Esophagus muscularis mucosa (tissue), 4 donors: ENCODE results near the gene KIF12. TPM values are rescaled to one million over a fixed set of nuclear protein-coding genes. Genes with fewer than 3 reads are reported as not detected.
"Not testable (repeated sequence)": the region's sequence is repeated elsewhere in the genome, so short reads cannot be mapped to it uniquely, and the experiment has no call there.

Experiments
- DNase-seq: peaks from one replicate; pipeline ENCODE4 v3.0.0-alpha.2; 2017; ENCODE audit errors: extremely low spot score
- H3K27ac ChIP-seq, 4 donors: fragments of 200-600 bp; sonication (generic); replicated peaks in 1 of 4; 1 replicate in 3 of 4; 2 replicates in 1 of 4; pipeline ENCODE4 v1.5.1; 2016 to 2019; ENCODE audit warnings: mild to moderate bottlenecking in 1 of 4
- H3K27me3 ChIP-seq, 4 donors: fragments of 200-600 bp; sonication (generic); one replicate each; pipeline versions ENCODE4 v1.5.1 to v1.6.0; 2016 to 2019
- H3K36me3 ChIP-seq, 4 donors: fragments of 200-600 bp; sonication (generic); one replicate each; pipeline ENCODE4 v1.5.1; 2016 to 2019
- H3K4me1 ChIP-seq, 4 donors: fragments of 200-600 bp; sonication (generic); one replicate each; pipeline ENCODE4 v1.5.1; 2016 to 2019
- H3K4me3 ChIP-seq, 4 donors: fragments of 200-600 bp; sonication (generic); 1 replicate in 2 of 4; 2 replicates in 2 of 4; pipeline ENCODE4 v1.5.1; 2016 to 2019; ENCODE audit warnings: mild to moderate bottlenecking in 4 of 4, moderate library complexity in 1 of 4
- H3K9me3 ChIP-seq, 4 donors: fragments of 200-600 bp; sonication (generic); 1 replicate in 3 of 4; 2 replicates in 1 of 4; pipeline ENCODE4 v1.5.1; 2016 to 2019
- EP300 ChIP-seq: sonication (generic); formaldehyde crosslinking; IDR thresholded peaks from one replicate; pipeline ENCODE4 v1.6.1; 2017; ENCODE audit warnings: antibody characterized with exemption
- POLR2A ChIP-seq: fragments of 450-650 bp; IDR thresholded peaks from one replicate; pipeline ENCODE4 v1.6.1; 2017; ENCODE audit warnings: antibody characterized with exemption, moderate library complexity, mild to moderate bottlenecking, low read depth
- POLR2AphosphoS5 ChIP-seq, 2 donors: sonication (generic); formaldehyde crosslinking; IDR thresholded peaks; one replicate each; pipeline ENCODE4 v1.6.1; 2017; ENCODE audit warnings: antibody characterized with exemption in 2 of 2
- WGBS: methylation state at CpG from one replicate; pipeline ENCODE4 v1.1.5; 2018; 5-methylcytosine and 5-hydroxymethylcytosine counted together
- intact Hi-C: fragments of 100-400 bp; cut with DNase I; formaldehyde crosslinking; loops from one replicate; pipeline ENCODE4 v1.15.1; 2023
- total RNA-seq, 4 donors: library from RNA; depleted of rRNA; stranded (reverse); fragments of >200 nt; gene quantifications; one replicate each; pipeline versions ENCODE4 v1.1.0 to v1.2.1, GENCODE V29; 2016
- TF ChIP-seq, protein P1 (sequence below), 3 experiments: fragments of 200-600 bp in 2 of 3; fragments of 450-650 bp in 1 of 3; sonication (generic) in 2 of 3; IDR thresholded peaks; one replicate each; pipeline ENCODE4 v1.5.1; 2017 to 2019; ENCODE audit warnings: antibody characterized with exemption in 3 of 3, mild to moderate bottlenecking in 2 of 3, moderate library complexity in 1 of 3

KIF12 gene
- total RNA-seq, 4 donors from 2014 or later, result not detected

GRCh38 chr9:114046237-114046755 lies 52.8 kb downstream of the KIF12 start:
- Histone ChIP-seq H3K4me1 (no peaks in the 10 kb centered on the region), H3K9me3 (peaks cover 0 to 10% (median 3%) of the 10 kb centered on the region in 4 donors), H3K4me3 (no peak overlapping the region), H3K27me3 (no peaks in the 10 kb centered on the region), H3K27ac (no peak overlapping the region), H3K36me3 (peaks cover 5 to 39% (median 16%) of the 10 kb centered on the region in 4 donors)
- intact Hi-C loops, result no loop called here
- no peak for TF ChIP-seq POLR2A
- TF ChIP-seq, protein P1, sequence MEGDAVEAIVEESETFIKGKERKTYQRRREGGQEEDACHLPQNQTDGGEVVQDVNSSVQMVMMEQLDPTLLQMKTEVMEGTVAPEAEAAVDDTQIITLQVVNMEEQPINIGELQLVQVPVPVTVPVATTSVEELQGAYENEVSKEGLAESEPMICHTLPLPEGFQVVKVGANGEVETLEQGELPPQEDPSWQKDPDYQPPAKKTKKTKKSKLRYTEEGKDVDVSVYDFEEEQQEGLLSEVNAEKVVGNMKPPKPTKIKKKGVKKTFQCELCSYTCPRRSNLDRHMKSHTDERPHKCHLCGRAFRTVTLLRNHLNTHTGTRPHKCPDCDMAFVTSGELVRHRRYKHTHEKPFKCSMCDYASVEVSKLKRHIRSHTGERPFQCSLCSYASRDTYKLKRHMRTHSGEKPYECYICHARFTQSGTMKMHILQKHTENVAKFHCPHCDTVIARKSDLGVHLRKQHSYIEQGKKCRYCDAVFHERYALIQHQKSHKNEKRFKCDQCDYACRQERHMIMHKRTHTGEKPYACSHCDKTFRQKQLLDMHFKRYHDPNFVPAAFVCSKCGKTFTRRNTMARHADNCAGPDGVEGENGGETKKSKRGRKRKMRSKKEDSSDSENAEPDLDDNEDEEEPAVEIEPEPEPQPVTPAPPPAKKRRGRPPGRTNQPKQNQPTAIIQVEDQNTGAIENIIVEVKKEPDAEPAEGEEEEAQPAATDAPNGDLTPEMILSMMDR (IDR thresholded peaks at IDR 0.05), result no peak
- TF ChIP-seq POLR2AphosphoS5 (IDR thresholded peaks at IDR 0.05), result no peak
- no peak for TF ChIP-seq EP300
- 96% methylated on average over 4 of the region's 4 CpGs for WGBS
- no peak for DNase-seq

DNA sequence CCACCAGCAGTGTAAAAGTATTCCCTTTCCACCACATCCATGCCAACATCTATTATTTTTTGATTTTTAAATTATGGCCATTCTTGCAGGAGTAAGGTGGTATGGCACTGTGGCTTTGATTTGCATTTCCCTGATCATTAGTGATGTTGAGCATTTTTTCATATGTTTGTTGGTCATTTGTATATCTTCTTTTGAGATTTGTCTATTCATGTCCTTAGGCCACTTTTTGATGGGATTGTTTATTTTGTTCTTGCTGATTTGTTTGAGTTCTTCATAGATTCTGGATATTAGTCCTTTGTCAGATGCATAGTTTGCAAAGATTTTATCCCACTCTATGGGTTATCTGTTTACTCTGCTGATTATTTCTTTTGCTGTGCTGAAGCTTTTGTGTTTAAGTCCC lies 55.4 kb downstream of the KIF12 start:
- H3K27ac ChIP-seq, H3K27me3 ChIP-seq, H3K4me1 ChIP-seq, DNase-seq, H3K4me3 ChIP-seq, intact Hi-C loops: not testable (repeated sequence)
- Histone ChIP-seq H3K36me3 (peaks cover under 1 to 22% (median 4%) of the 10 kb centered on the region in 4 donors), H3K9me3 (peaks cover 0 to 10% (median 3%) of the 10 kb centered on the region in 4 donors)

Other genes with a start within 250 kb of the KIF12 start
- 1 to 10 TPM; 1.2 to 4.5 (median 2.6) TPM for gene ZNF618, start 223.0 kb downstream of the KIF12 start, total RNA-seq
- not detected for gene AMBP, start 21.0 kb downstream of the KIF12 start, total RNA-seq
- gene COL27A1, start 56.2 kb upstream of the KIF12 start, total RNA-seq, result 1 to 10 TPM; 1.8 to 3.3 (median 2.7) TPM
- 1 to 10 TPM in 1 of 4 donors, not detected in 3; 1.3 TPM for gene ORM1, start 223.8 kb upstream of the KIF12 start, total RNA-seq
- not detected for gene ORM2, start 230.6 kb upstream of the KIF12 start, total RNA-seq